SK-N-SH (cell line): Measurements from ENCODE around the gene TCF7L2.

Experiments
- CTCF ChIP-seq: fragments of 200-600 bp; sonication (generic); IDR thresholded peaks from 2 replicates; pipeline ENCODE4 v1.6.1; 2017; ENCODE audit warnings: antibody characterized with exemption, mild to moderate bottlenecking, moderate library complexity
- ELF1 ChIP-seq: IDR thresholded peaks from 2 replicates; pipeline ENCODE4 v1.4.0; 2012
- EZH2phosphoT487 ChIP-seq: fragments of 200-600 bp; sonication (generic); IDR thresholded peaks from 2 replicates; pipeline ENCODE4 v1.6.1; 2017; ENCODE audit warnings: low read depth, mixed run types, mild to moderate bottlenecking, antibody characterized with exemption, moderate library complexity, borderline replicate concordance
- GABPA ChIP-seq: IDR thresholded peaks from 2 replicates; pipeline ENCODE4 v1.4.0; 2012; ENCODE audit warnings: low read depth, mild to moderate bottlenecking
- MXI1 ChIP-seq: IDR thresholded peaks from 2 replicates; pipeline ENCODE4 v1.6.1; 2012; ENCODE audit warnings: mild to moderate bottlenecking, low read depth, low read length, improper control_type of control experiment
- POLR2AphosphoS5 ChIP-seq: IDR thresholded peaks from 2 replicates; pipeline ENCODE4 v1.6.1; 2012; ENCODE audit warnings: low read depth, low read length
- RAD21 ChIP-seq: IDR thresholded peaks from 2 replicates; pipeline ENCODE4 v1.6.1; 2012; ENCODE audit warnings: mild to moderate bottlenecking, low read length
- REST ChIP-seq: IDR thresholded peaks from 2 replicates; pipeline ENCODE4 v1.6.1; 2012; ENCODE audit warnings: mild to moderate bottlenecking, low read depth, low read length, moderate library complexity
- RFX5 ChIP-seq: IDR thresholded peaks from 2 replicates; pipeline ENCODE4 v1.6.1; 2012; ENCODE audit warnings: mild to moderate bottlenecking, improper control_type of control experiment, low read length
- TAF1 ChIP-seq: IDR thresholded peaks from 2 replicates; pipeline ENCODE4 v1.6.1; 2012; ENCODE audit warnings: low read depth, mild to moderate bottlenecking, low read length, moderate library complexity, borderline replicate concordance
- TEAD4 ChIP-seq: IDR thresholded peaks from 2 replicates; pipeline ENCODE4 v1.4.0; 2012; ENCODE audit warnings: mild to moderate bottlenecking, borderline replicate concordance; ENCODE audit not compliant: insufficient read depth
- USF2 ChIP-seq: fragments of 150-350 bp; IDR thresholded peaks from 2 replicates; pipeline ENCODE4 v1.6.1; 2017; ENCODE audit warnings: antibody characterized with exemption, low read length, low read depth, borderline replicate concordance
- YY1 ChIP-seq: IDR thresholded peaks from 2 replicates; pipeline ENCODE4 v1.4.0; 2012; ENCODE audit warnings: low read depth, mild to moderate bottlenecking

- TF ChIP-seq CTCF (no peak), USF2 (no peak), POLR2AphosphoS5 (no peak), YY1 (no peak), ELF1 (no peak), EZH2phosphoT487 (no peak), RAD21 (no peak), TEAD4 (no peak), REST (no peak), MXI1 (no peak), TAF1 (no peak), RFX5 (no peak), GABPA (no peak)
These were observed 130.2 kb downstream of the TCF7L2 start for GRCh38 chr10:113080061-113080924.
